OCI-LY3 (cell line): Measurements from ENCODE around the gene AIF1L.
"Not testable (repeated sequence)": the region's sequence is repeated elsewhere in the genome, so short reads cannot be mapped to it uniquely, and the experiment has no call there.

ENCODE experiments used
- H2AFZ ChIP-seq: fragments of 200-600, 300-600 bp; shearing (Covaris generic); 2 replicates; pipeline ENCODE4 v1.6.0; 2014; ENCODE audit warnings: antibody characterized with exemption, low read depth, low read length
- H3K27ac ChIP-seq: fragments of 200-600, 300-600 bp; sonication (generic); 2 replicates; pipeline ENCODE4 v1.5.1; 2014; ENCODE audit warnings: mild to moderate bottlenecking, low read length, moderate library complexity, mixed read lengths
- H3K27me3 ChIP-seq: fragments of 200-600, 300-600 bp; sonication (generic); 2 replicates; pipeline ENCODE4 v1.6.1; 2014; ENCODE audit warnings: low read depth, low read length, mixed read lengths
- H3K36me3 ChIP-seq: fragments of 200-600, 300-600 bp; sonication (generic); replicated peaks from 2 replicates; pipeline ENCODE3; 2014; ENCODE audit warnings: low read depth, low read length, mixed read lengths
- H3K4me1 ChIP-seq: fragments of 300-600, 200-600 bp; sonication (generic); 2 replicates; pipeline ENCODE4 v1.6.1; 2014; ENCODE audit warnings: low read length, mixed read lengths
- H3K4me2 ChIP-seq: fragments of 200-600, 300-600 bp; sonication (generic); 2 replicates; pipeline ENCODE4 v1.6.1; 2014; ENCODE audit warnings: low read length, mixed read lengths
- H3K4me3 ChIP-seq: fragments of 300-600, 200-600 bp; sonication (generic); 2 replicates; pipeline ENCODE4 v1.5.1; 2014; ENCODE audit warnings: antibody characterized with exemption, mild to moderate bottlenecking, low read length, moderate library complexity
- H3K79me2 ChIP-seq: fragments of 300-600, 200-600 bp; shearing (Covaris generic); 2 replicates; pipeline ENCODE4 v1.6.1; 2014; ENCODE audit warnings: mild to moderate bottlenecking, low read length, mixed read lengths
- H3K9ac ChIP-seq: fragments of 300-600, 200-600 bp; shearing (Covaris generic); 2 replicates; pipeline ENCODE4 v1.6.0; 2014; ENCODE audit warnings: mild to moderate bottlenecking, low read length, moderate library complexity
- H3K9me3 ChIP-seq: fragments of 200-600, 300-600 bp; shearing (Covaris generic); 2 replicates; pipeline ENCODE4 v1.6.1; 2014; ENCODE audit warnings: low read length, mixed read lengths; ENCODE audit not compliant: insufficient read depth
- H4K20me1 ChIP-seq: fragments of 200-600, 300-600 bp; sonication (generic); 2 replicates; pipeline ENCODE4 v1.6.1; 2016; ENCODE audit warnings: low read length, mixed read lengths; ENCODE audit not compliant: insufficient read depth
- EZH2phosphoT487 ChIP-seq: fragments of 200-600 bp; shearing (Covaris generic); IDR thresholded peaks from 2 replicates; pipeline ENCODE4 v1.6.1; 2018; ENCODE audit warnings: antibody characterized with exemption, mixed run types, low read depth
- TF ChIP-seq, protein P1 (sequence below): fragments of 200-600, 300-600 bp; sonication (generic); IDR thresholded peaks from 2 replicates; pipeline ENCODE4 v1.5.1; 2014; ENCODE audit warnings: antibody characterized with exemption, low read length, low read depth

The AIF1L gene

DNA sequence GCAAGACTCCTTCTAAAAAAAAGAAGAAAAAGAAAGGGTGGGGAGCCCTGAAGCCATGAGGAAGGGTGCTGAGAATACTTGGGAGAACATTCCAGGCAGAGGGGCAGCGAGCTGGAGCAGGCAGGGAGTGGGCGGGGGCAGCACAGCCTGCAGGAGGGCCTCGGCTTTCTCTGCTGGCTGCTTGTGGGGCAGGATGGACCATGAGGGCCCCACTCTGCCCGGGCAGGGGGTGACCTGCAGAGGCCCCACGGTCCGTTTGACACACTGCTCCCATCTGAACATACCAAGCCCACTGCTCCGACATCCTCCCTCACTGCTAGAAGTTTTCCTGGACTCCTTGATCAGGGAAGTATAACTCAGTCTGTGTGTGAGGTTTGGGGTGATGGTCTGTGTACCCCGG is 17.3 kb downstream of the AIF1L start:
- Histone ChIP-seq H3K9me3 (no peaks in the 10 kb centered on the region), H3K27me3 (0 out of 2 replicates have a peak, but pooled peaks cover 14% of the 10 kb centered on the region)
- TF ChIP-seq EZH2phosphoT487 = no peak

GRCh38 chr9:131114084-131114535 is 17.8 kb downstream of the AIF1L start:
- H3K79me2 ChIP-seq = no peaks in the 10 kb centered on the region
- no peaks in the 10 kb centered on the region for H3K9me3 ChIP-seq
- no peak overlapping the region for H2AFZ ChIP-seq
- no peaks in the 10 kb centered on the region for H4K20me1 ChIP-seq
- H3K4me3 ChIP-seq = no peak overlapping the region
- no peaks in the 10 kb centered on the region for H3K36me3 ChIP-seq
- TF ChIP-seq EZH2phosphoT487 = no peak
- TF ChIP-seq, protein P1, sequence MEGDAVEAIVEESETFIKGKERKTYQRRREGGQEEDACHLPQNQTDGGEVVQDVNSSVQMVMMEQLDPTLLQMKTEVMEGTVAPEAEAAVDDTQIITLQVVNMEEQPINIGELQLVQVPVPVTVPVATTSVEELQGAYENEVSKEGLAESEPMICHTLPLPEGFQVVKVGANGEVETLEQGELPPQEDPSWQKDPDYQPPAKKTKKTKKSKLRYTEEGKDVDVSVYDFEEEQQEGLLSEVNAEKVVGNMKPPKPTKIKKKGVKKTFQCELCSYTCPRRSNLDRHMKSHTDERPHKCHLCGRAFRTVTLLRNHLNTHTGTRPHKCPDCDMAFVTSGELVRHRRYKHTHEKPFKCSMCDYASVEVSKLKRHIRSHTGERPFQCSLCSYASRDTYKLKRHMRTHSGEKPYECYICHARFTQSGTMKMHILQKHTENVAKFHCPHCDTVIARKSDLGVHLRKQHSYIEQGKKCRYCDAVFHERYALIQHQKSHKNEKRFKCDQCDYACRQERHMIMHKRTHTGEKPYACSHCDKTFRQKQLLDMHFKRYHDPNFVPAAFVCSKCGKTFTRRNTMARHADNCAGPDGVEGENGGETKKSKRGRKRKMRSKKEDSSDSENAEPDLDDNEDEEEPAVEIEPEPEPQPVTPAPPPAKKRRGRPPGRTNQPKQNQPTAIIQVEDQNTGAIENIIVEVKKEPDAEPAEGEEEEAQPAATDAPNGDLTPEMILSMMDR = no peak
- H3K4me1 ChIP-seq = no peaks in the 10 kb centered on the region
- H3K27ac ChIP-seq = no peak overlapping the region
- H3K4me2 ChIP-seq = no peak overlapping the region
- no peak overlapping the region for H3K9ac ChIP-seq
- H3K27me3 ChIP-seq = 0 out of 2 replicates have a peak, but pooled peaks cover 14% of the 10 kb centered on the region

More for the DNA sequence above, 17.3 kb downstream of the AIF1L start:
- H3K4me1 ChIP-seq = no peaks in the 10 kb centered on the region
- no peak overlapping the region for H3K27ac ChIP-seq
- H3K36me3 ChIP-seq = no peaks in the 10 kb centered on the region
- no peak overlapping the region for H3K4me3 ChIP-seq
- no peak overlapping the region for H3K9ac ChIP-seq
- H3K4me2 ChIP-seq = no peak overlapping the region
- H4K20me1 ChIP-seq = no peaks in the 10 kb centered on the region
- no peaks in the 10 kb centered on the region for H3K79me2 ChIP-seq
- no peak overlapping the region for H2AFZ ChIP-seq

GRCh38 chr9:131115360-131115742 is 19.0 kb downstream of the AIF1L start:
- H3K9me3 ChIP-seq, H3K36me3 ChIP-seq, H3K4me3 ChIP-seq: not testable (repeated sequence)

GRCh38 chr9:131116281-131117120 is 20.2 kb downstream of the AIF1L start:
- Histone ChIP-seq H2AFZ (no peak overlapping the region), H3K79me2 (no peaks in the 10 kb centered on the region)

More at GRCh38 chr9:131115360-131115742, 19.0 kb downstream of the AIF1L start:
- H3K4me1 ChIP-seq, H2AFZ ChIP-seq, H4K20me1 ChIP-seq, H3K27ac ChIP-seq, H3K9ac ChIP-seq, H3K4me2 ChIP-seq, H3K79me2 ChIP-seq: not testable (repeated sequence)
- 0 out of 2 replicates have a peak, but pooled peaks cover 14% of the 10 kb centered on the region for H3K27me3 ChIP-seq

More at GRCh38 chr9:131116281-131117120, 20.2 kb downstream of the AIF1L start:
- Histone ChIP-seq H3K4me1 (no peaks in the 10 kb centered on the region), H4K20me1 (no peaks in the 10 kb centered on the region), H3K9me3 (no peaks in the 10 kb centered on the region), H3K9ac (no peak overlapping the region), H3K36me3 (no peaks in the 10 kb centered on the region), H3K4me2 (no peak overlapping the region), H3K27ac (no peak overlapping the region), H3K4me3 (no peak overlapping the region), H3K27me3 (0 out of 2 replicates have a peak, but pooled peaks cover 14% of the 10 kb centered on the region)
- TF ChIP-seq EZH2phosphoT487 = no peak
- TF ChIP-seq, protein P1 = no peak
